ENCODE data around the gene PTPRC. TPM values are rescaled to one million over a fixed set of nuclear protein-coding genes. Genes with fewer than 3 reads are reported as not detected.

The PTPRC gene
- total RNA-seq, 1 donor from 2014 or later = 214 TPM

GRCh38 chr1:198648592-198648991 lies 9.8 kb downstream of the PTPRC start:
- peaks cover 3% of the 10 kb centered on the region for H3K4me1 ChIP-seq
- TF ChIP-seq, protein P1, sequence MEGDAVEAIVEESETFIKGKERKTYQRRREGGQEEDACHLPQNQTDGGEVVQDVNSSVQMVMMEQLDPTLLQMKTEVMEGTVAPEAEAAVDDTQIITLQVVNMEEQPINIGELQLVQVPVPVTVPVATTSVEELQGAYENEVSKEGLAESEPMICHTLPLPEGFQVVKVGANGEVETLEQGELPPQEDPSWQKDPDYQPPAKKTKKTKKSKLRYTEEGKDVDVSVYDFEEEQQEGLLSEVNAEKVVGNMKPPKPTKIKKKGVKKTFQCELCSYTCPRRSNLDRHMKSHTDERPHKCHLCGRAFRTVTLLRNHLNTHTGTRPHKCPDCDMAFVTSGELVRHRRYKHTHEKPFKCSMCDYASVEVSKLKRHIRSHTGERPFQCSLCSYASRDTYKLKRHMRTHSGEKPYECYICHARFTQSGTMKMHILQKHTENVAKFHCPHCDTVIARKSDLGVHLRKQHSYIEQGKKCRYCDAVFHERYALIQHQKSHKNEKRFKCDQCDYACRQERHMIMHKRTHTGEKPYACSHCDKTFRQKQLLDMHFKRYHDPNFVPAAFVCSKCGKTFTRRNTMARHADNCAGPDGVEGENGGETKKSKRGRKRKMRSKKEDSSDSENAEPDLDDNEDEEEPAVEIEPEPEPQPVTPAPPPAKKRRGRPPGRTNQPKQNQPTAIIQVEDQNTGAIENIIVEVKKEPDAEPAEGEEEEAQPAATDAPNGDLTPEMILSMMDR (IDR thresholded peaks at IDR 0.05) = no peak
- H3K4me3 ChIP-seq = no peak overlapping the region
- no peaks in the 10 kb centered on the region for H3K27me3 ChIP-seq (ENCODE audit: low read depth)
- no peak for ATAC-seq
- no peaks in the 10 kb centered on the region for H3K9me3 ChIP-seq
- intact Hi-C loops (cut with DNase I) = no loop called here
- no peak overlapping the region for H3K27ac ChIP-seq
- H3K36me3 ChIP-seq = no peaks in the 10 kb centered on the region
- no peak for DNase-seq

GRCh38 chr1:198649232-198649967 lies 10.6 kb downstream of the PTPRC start:
- TF ChIP-seq, protein P1 (IDR thresholded peaks at IDR 0.05) = no peak
- Histone ChIP-seq H3K4me3 (no peak overlapping the region), H3K36me3 (no peaks in the 10 kb centered on the region), H3K9me3 (no peaks in the 10 kb centered on the region), H3K27me3 (ENCODE audit: low read depth) (no peaks in the 10 kb centered on the region), H3K27ac (no peak overlapping the region), H3K4me1 (peaks cover 3% of the 10 kb centered on the region)
- DNase-seq (no peak), ATAC-seq (no peak)
- intact Hi-C loops (cut with DNase I) = no loop called here

DNA sequence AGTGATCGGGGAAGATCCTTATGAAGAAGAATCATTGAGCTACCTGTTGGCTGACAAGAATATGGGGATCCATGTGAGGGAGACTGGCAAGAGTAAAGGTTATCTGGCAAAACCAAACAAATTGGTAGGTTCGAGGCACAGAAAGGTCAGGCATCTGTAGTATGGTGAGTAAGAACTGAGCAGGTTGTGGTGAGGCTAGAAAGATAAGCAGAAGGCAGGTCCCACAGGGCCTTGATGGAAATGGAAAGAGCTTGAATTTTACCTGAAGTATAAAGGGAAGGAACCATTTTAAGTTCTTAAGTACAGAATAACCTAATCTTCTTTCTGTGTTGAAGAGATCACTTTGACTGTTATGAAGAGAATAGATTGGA lies 11.1 kb downstream of the PTPRC start:
- TF ChIP-seq, protein P1 (IDR thresholded peaks at IDR 0.05) = no peak
- DNase-seq (no peak), ATAC-seq (no peak)
- Histone ChIP-seq H3K9me3 (no peaks in the 10 kb centered on the region), H3K4me3 (no peak overlapping the region), H3K27me3 (ENCODE audit: low read depth) (no peaks in the 10 kb centered on the region), H3K36me3 (no peaks in the 10 kb centered on the region), H3K27ac (no peak overlapping the region), H3K4me1 (peaks cover 3% of the 10 kb centered on the region)
- intact Hi-C loops (cut with DNase I) = no loop called here

- DNase-seq (no peak), ATAC-seq (no peak)
- intact Hi-C loops (cut with DNase I) = no loop called here
- H3K27me3 ChIP-seq (ENCODE audit: low read depth) = no peaks in the 10 kb centered on the region
- no peak overlapping the region for H3K4me3 ChIP-seq
- H3K4me1 ChIP-seq = no peaks in the 10 kb centered on the region
- H3K27ac ChIP-seq = no peak overlapping the region
- TF ChIP-seq, protein P1 (IDR thresholded peaks at IDR 0.05) = no peak
- H3K36me3 ChIP-seq = no peaks in the 10 kb centered on the region
- H3K9me3 ChIP-seq = no peaks in the 10 kb centered on the region
Observed at GRCh38 chr1:198650506-198650905, 11.7 kb downstream of the PTPRC start.

DNA sequence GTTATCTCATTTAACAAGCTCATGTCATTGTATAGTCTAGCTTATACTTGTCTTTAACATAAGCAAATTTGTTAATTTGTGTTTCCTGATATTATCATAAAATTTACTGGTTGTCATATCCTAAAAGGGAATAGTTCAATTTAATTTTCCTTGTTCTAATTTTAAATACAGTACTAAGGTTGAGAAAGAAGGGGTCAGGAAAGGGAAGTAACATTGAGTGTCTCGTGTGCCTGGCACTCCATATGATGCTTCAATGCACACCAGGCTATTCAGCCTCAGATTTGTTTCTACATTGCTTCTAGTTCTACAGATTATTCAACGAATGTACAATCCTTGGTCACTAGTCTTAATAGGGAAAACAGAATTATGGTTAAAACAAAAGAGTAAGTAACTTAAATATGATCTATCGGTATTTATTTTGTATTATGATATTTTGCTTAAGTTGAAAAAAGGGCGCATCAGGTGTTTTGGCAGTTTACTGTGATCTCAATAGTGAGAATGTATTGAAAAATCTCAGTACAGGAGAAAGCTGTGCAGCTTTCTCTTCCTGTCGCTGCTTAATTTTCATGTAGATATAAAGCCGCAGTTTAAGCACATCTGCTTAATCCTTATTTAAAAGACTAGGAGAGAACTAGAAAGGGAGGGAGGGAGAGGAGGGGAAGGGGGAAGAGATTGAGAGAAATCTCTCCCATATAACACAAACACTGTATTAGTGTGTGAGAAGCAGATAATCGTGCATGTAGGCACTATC lies 13.0 kb downstream of the PTPRC start:
- no peak overlapping the region for H3K27ac ChIP-seq
- H3K27me3 ChIP-seq (ENCODE audit: low read depth) = no peaks in the 10 kb centered on the region
- H3K4me3 ChIP-seq = no peak overlapping the region
- no peak for DNase-seq
- H3K9me3 ChIP-seq = no peaks in the 10 kb centered on the region
- TF ChIP-seq, protein P1 (IDR thresholded peaks at IDR 0.05) = no peak
- H3K4me1 ChIP-seq = no peaks in the 10 kb centered on the region
- peak in 1 of 2 donors; percentile 53 for ATAC-seq
- no peaks in the 10 kb centered on the region for H3K36me3 ChIP-seq
- intact Hi-C loops (cut with DNase I) = no loop called here

All from lower lobe of right lung (tissue), 2 donors.